B cell (primary cell): ENCODE measurements around the gene FCRL5. TPM values are rescaled to one million over a fixed set of nuclear protein-coding genes. Genes with fewer than 3 reads are reported as not detected.

Source experiments
- ATAC-seq: fragments of 200-7000 bp; cut with Tn5 transposase; one replicate; pipeline ENCODE4 v1.10.0; 2021; ENCODE audit warnings: low read depth, mild to moderate bottlenecking, moderate number of reproducible peaks, moderate library complexity
- CTCF ChIA-PET: fragments of 350-600 bp; sonication (Branson Sonifier 250); formaldehyde crosslinking; loops from one replicate; lab custom pipeline; 2021; ENCODE audit warnings: antibody characterized with exemption, inconsistent platforms; lab: Charles Lee
- POLR2A ChIA-PET: fragments of 350-600 bp; sonication (Branson Sonifier 250); formaldehyde crosslinking; loops from one replicate; lab custom pipeline; 2021; ENCODE audit warnings: antibody characterized with exemption; lab: Charles Lee
- DNase-seq: peaks from one replicate; pipeline ENCODE4 v3.0.0; 2013
- H2AFZ ChIP-seq: 2 replicates; pipeline ENCODE4 v1.6.1; 2012; ENCODE audit warnings: mild to moderate bottlenecking, low read depth, low read length; ENCODE audit not compliant: insufficient read depth, poor library complexity, severe bottlenecking
- H3K27ac ChIP-seq, 2 donors: 1 replicate in 1 of 2; 2 replicates in 1 of 2; pipeline ENCODE4 v1.5.1; 2012 to 2013; ENCODE audit warnings: low read length in 2 of 2, mild to moderate bottlenecking in 2 of 2, moderate library complexity in 1 of 2
- H3K27me3 ChIP-seq, 4 experiments: fragments of 200-600 bp in 1 of 4; sonication (generic) in 1 of 4; replicated peaks in 1 of 4; 1 replicate in 2 of 4; 2 replicates in 2 of 4; pipeline versions ENCODE4 v1.6.1 to v1.7.0; 2013 to 2016; ENCODE audit warnings: low read length in 3 of 4, mild to moderate bottlenecking in 2 of 4, mixed read lengths in 1 of 4, moderate library complexity in 1 of 4; ENCODE audit not compliant: insufficient read depth in 4 of 4, control insufficient read depth in 3 of 4; ENCODE audit errors: control extremely low read depth in 1 of 4
- H3K36me3 ChIP-seq, 2 experiments: replicated peaks in 1 of 2; 1 replicate in 1 of 2; 2 replicates in 1 of 2; pipeline versions ENCODE4 v1.6.1 to v1.7.1; 2013; ENCODE audit warnings: low read length in 1 of 2; ENCODE audit not compliant: insufficient read depth in 2 of 2, control insufficient read depth in 1 of 2; ENCODE audit errors: control extremely low read depth in 1 of 2, extremely low read depth in 1 of 2
- H3K4me1 ChIP-seq, 2 donors: fragments of 200-600 bp in 1 of 2; sonication (generic) in 1 of 2; 1 replicate in 1 of 2; 2 replicates in 1 of 2; pipeline versions ENCODE4 v1.5.1 to v1.6.1; 2013 to 2017; ENCODE audit warnings: low read length in 2 of 2; ENCODE audit not compliant: control insufficient read depth in 2 of 2, insufficient read depth in 2 of 2
- H3K4me2 ChIP-seq: replicated peaks from 2 replicates; pipeline ENCODE3; 2012; ENCODE audit warnings: mild to moderate bottlenecking, low read depth, low read length; ENCODE audit not compliant: poor library complexity, severe bottlenecking
- H3K4me3 ChIP-seq, 5 experiments: fragments of 200-600 bp in 1 of 5; sonication (generic) in 1 of 5; 1 replicate in 3 of 5; 2 replicates in 2 of 5; pipeline versions ENCODE4 v1.5.1 to v1.7.0; 2011 to 2016; ENCODE audit warnings: low read length in 4 of 5, mild to moderate bottlenecking in 4 of 5, low read depth in 2 of 5, control low read depth in 1 of 5, moderate library complexity in 1 of 5; ENCODE audit not compliant: insufficient read depth in 1 of 5; ENCODE audit errors: control extremely low read depth in 1 of 5, extremely low read depth in 1 of 5
- H3K79me2 ChIP-seq: fragments of 200-600 bp; sonication (generic); one replicate; pipeline ENCODE4 v1.6.0; 2016; ENCODE audit warnings: low read length; ENCODE audit not compliant: control insufficient read depth, insufficient read depth
- H3K9ac ChIP-seq: fragments of 200-600 bp; sonication (generic); 2 replicates; pipeline ENCODE4 v1.6.1; 2017; ENCODE audit warnings: mild to moderate bottlenecking, low read length, moderate library complexity
- H3K9me3 ChIP-seq, 3 donors: one replicate each; pipeline versions ENCODE4 v1.6.1 to v1.7.1; 2013; ENCODE audit warnings: low read length in 2 of 3; ENCODE audit not compliant: control insufficient read depth in 2 of 3, insufficient read depth in 1 of 3; ENCODE audit errors: control extremely low read depth in 1 of 3
- H4K20me1 ChIP-seq: 2 replicates; pipeline ENCODE4 v1.6.0; 2012; ENCODE audit warnings: mild to moderate bottlenecking, low read length; ENCODE audit not compliant: insufficient read depth, control insufficient read depth, poor library complexity, severe bottlenecking
- H3K27ac Mint-ChIP-seq: one replicate; pipeline ENCODE4 v1.8.0; 2021; ENCODE audit warnings: mixed read lengths
- H3K27me3 Mint-ChIP-seq: one replicate; pipeline ENCODE4 v1.8.0; 2021; ENCODE audit warnings: mixed read lengths
- H3K4me1 Mint-ChIP-seq: one replicate; pipeline ENCODE4 v1.8.0; 2021; ENCODE audit warnings: mixed read lengths
- H3K4me3 Mint-ChIP-seq: one replicate; pipeline ENCODE4 v1.8.0; 2021; ENCODE audit warnings: mixed read lengths
- H3K9me3 Mint-ChIP-seq: one replicate; pipeline ENCODE4 v1.8.0; 2022; ENCODE audit warnings: mixed read lengths; ENCODE audit not compliant: insufficient read depth
- CTCF ChIP-seq: fragments of 200-600 bp; IDR thresholded peaks from one replicate; pipeline ENCODE4 v1.8.0; 2022; ENCODE audit warnings: antibody characterized with exemption, mild to moderate bottlenecking
- EZH2 ChIP-seq: IDR thresholded peaks from 2 replicates; pipeline ENCODE4 v1.6.1; 2012; ENCODE audit warnings: borderline replicate concordance, low read depth, mild to moderate bottlenecking, moderate library complexity, low read length; ENCODE audit not compliant: insufficient read depth, poor library complexity, severe bottlenecking
- WGBS: methylation state at CpG from one replicate; pipeline ENCODE4 v1.1.5; 2013; ENCODE audit warnings: missing lambda C conversion rate; ENCODE audit not compliant: insufficient coverage; 5-methylcytosine and 5-hydroxymethylcytosine counted together
- intact Hi-C: fragments of 100-400 bp; cut with micrococcal nuclease; formaldehyde crosslinking; loops from one replicate; pipeline ENCODE4 v1.10.0; 2022
- polyA plus RNA-seq: library from polyadenylated mRNA; depleted of rRNA; stranded (reverse); fragments of >200 nt; gene quantifications from 2 replicates; pipeline ENCODE4 v1.2.3, GENCODE V29; 2012
- total RNA-seq, 2 donors: library from RNA; stranded (reverse); fragments of 120-200 nt in 1 of 2; gene quantifications; 1 replicate in 1 of 2; 2 replicates in 1 of 2; pipeline versions ENCODE4 v1.2.3 to v1.2.4, GENCODE V29; 2013 to 2022

The FCRL5 gene
- total and polyA plus RNA-seq, 2 donors (not counting 1 experiment from before 2014, with no cell fraction given): 34.0 to 108 TPM

- no peak overlapping the region for H3K4me2 ChIP-seq
- no peaks in the 10 kb centered on the region for H3K9me3 Mint-ChIP-seq
- CTCF ChIA-PET: interaction anchor here (1.1 to 1.7 kb wide), 3 partner anchors 9 to 374 kb away, joined by 4 to 6 read pairs (median 6); no protein-coding TSS in a partner anchor
- no peaks in the 10 kb centered on the region for H3K79me2 ChIP-seq
- intact Hi-C loops: loop anchor here (1.0 kb wide), 1 partner anchor 9 kb away; no protein-coding TSS in a partner anchor
- no peak overlapping the region for H3K4me3 ChIP-seq
- no peak for DNase-seq
- POLR2A ChIA-PET: no interaction called here
- H3K9me3 ChIP-seq: no peaks in the 10 kb centered on the region
- H3K27ac ChIP-seq: no peak overlapping the region
- peaks cover 28 to 29% of the 10 kb centered on the region in 2 donors for H3K4me1 ChIP-seq
- ATAC-seq: no peak
- H3K27ac Mint-ChIP-seq: no peak overlapping the region
- H3K27me3 ChIP-seq: no peaks in the 10 kb centered on the region
- no peak overlapping the region for H2AFZ ChIP-seq
- no peak overlapping the region for H3K4me3 Mint-ChIP-seq
- H3K4me1 Mint-ChIP-seq: peaks cover 40% of the 10 kb centered on the region
- H4K20me1 ChIP-seq: no peaks in the 10 kb centered on the region
- no peaks in the 10 kb centered on the region for H3K36me3 ChIP-seq
- no peak overlapping the region for H3K9ac ChIP-seq
- TF ChIP-seq CTCF (no peak), EZH2 (no peak)
- no peaks in the 10 kb centered on the region for H3K27me3 Mint-ChIP-seq
- WGBS: no CpG with 5 or more reads among the region's 1 CpG
Measured at GRCh38 chr1:157574836-157575235, 22.5 kb upstream of the FCRL5 start.

- TF ChIP-seq EZH2 (no peak), CTCF (no peak)
- WGBS: 40% methylated on average over 9 of the region's 14 CpGs
- ChIA-PET CTCF (interaction anchor here (0.8 to 2.7 kb wide), 5 partner anchors 9 to 59 kb away, joined by 4 to 12 read pairs (median 6); partner anchors contain the start of gene FCRL5), POLR2A (interaction anchor here (0.7 kb wide), 1 partner anchor 239 kb away, joined by 3 read pairs; no protein-coding TSS in a partner anchor)
- H4K20me1 ChIP-seq: no peaks in the 10 kb centered on the region
- H3K27me3 Mint-ChIP-seq: no peaks in the 10 kb centered on the region
- no peaks in the 10 kb centered on the region for H3K9me3 Mint-ChIP-seq
- H3K4me1 ChIP-seq: peaks cover 70 to 76% of the 10 kb centered on the region in 2 donors
- H3K4me1 Mint-ChIP-seq: peaks cover 75% of the 10 kb centered on the region
- H3K27ac Mint-ChIP-seq: peak overlapping the region; percentile 85
- no peaks in the 10 kb centered on the region for H3K27me3 ChIP-seq
- intact Hi-C loops: loop anchor here (1.0 to 5.0 kb wide), 5 partner anchors 9 to 206 kb away; partner anchors contain the start of gene FCRL5
- peak overlapping the region in 1 of 5 experiments; percentile 39 for H3K4me3 ChIP-seq
- H3K36me3 ChIP-seq: no peaks in the 10 kb centered on the region
- peak overlapping the region; percentile 19 for H3K9ac ChIP-seq
- DNase-seq (peak; percentile 82), ATAC-seq (peak; percentile 66)
- H3K9me3 ChIP-seq: no peaks in the 10 kb centered on the region
- H3K79me2 ChIP-seq: peaks cover under 1% of the 10 kb centered on the region
- peak overlapping the region; percentile 6 for H2AFZ ChIP-seq
- H3K27ac ChIP-seq: peak overlapping the region; percentile 38 to 40
- peak overlapping the region; percentile 57 for H3K4me3 Mint-ChIP-seq
- H3K4me2 ChIP-seq: peak overlapping the region; percentile 57
Measured at GRCh38 chr1:157566484-157567300, 14.4 kb upstream of the FCRL5 start.
